Astrocyte (in vitro differentiated cells and primary cell): ENCODE data around the gene PRKAG2.

ENCODE experiments used
- CTCF ChIP-seq: IDR thresholded peaks from 2 replicates; pipeline ENCODE4 v1.5.1; 2011; ENCODE audit warnings: low read depth, mild to moderate bottlenecking, inconsistent platforms, low read length, moderate library complexity; ENCODE audit not compliant: insufficient read depth
- EZH2 ChIP-seq: IDR thresholded peaks from 2 replicates; pipeline ENCODE4 v1.6.1; 2012; ENCODE audit warnings: mild to moderate bottlenecking, low read length, inconsistent platforms; ENCODE audit not compliant: insufficient read depth

GRCh38 chr7:151812967-151813366 is 63.9 kb downstream of the PRKAG2 start:
- TF ChIP-seq CTCF = no peak
- TF ChIP-seq EZH2 = no peak
